Muscle of leg (tissue), 11 donors: ENCODE measurements around the gene GBX2. TPM values are rescaled to one million over a fixed set of nuclear protein-coding genes. Genes with fewer than 3 reads are reported as not detected.

ENCODE experiments used
- DNase-seq: peaks from one replicate; pipeline ENCODE4 v3.0.0; 2013
- H3K27ac ChIP-seq: one replicate; pipeline ENCODE4 v1.5.1; 2013; ENCODE audit warnings: mild to moderate bottlenecking, low read length, control low read depth
- H3K27me3 ChIP-seq: one replicate; pipeline ENCODE4 v1.6.1; 2013; ENCODE audit warnings: low read length; ENCODE audit not compliant: control insufficient read depth, insufficient read depth
- H3K36me3 ChIP-seq: one replicate; pipeline ENCODE4 v1.6.1; 2013; ENCODE audit warnings: low read length; ENCODE audit not compliant: control insufficient read depth, insufficient read depth
- H3K4me1 ChIP-seq: one replicate; pipeline ENCODE4 v1.6.1; 2013; ENCODE audit warnings: low read length; ENCODE audit not compliant: control insufficient read depth, insufficient read depth
- H3K4me3 ChIP-seq: one replicate; pipeline ENCODE4 v1.5.1; 2013; ENCODE audit warnings: low read length, control low read depth
- H3K9me3 ChIP-seq: replicated peaks from 2 replicates; pipeline ENCODE4 v1.6.1; 2013; ENCODE audit warnings: low read depth, low read length; ENCODE audit not compliant: control insufficient read depth
- WGBS: methylation state at CpG from one replicate; pipeline ENCODE4 v1.1.5; 2013; ENCODE audit warnings: missing lambda C conversion rate; ENCODE audit not compliant: insufficient coverage; 5-methylcytosine and 5-hydroxymethylcytosine counted together
- polyA plus RNA-seq, 8 donors: library from polyadenylated mRNA; unstranded; fragments of 120-200 nt; gene quantifications; one replicate each; pipeline versions ENCODE4 v1.2.1 to v1.2.3, GENCODE V29; 2013; ENCODE audit warnings: inconsistent platforms in 1 of 8, low replicate concordance in 1 of 8; ENCODE audit not compliant: insufficient read length in 8 of 8, insufficient read depth in 1 of 8
- total RNA-seq: library from RNA; stranded (reverse); fragments of 120-200 nt; gene quantifications from one replicate; pipeline ENCODE4 v1.2.4, GENCODE V29; 2013

Gene GBX2
- total and polyA plus RNA-seq, 9 donors, result 0.10 to 0.15 (median 0.14) TPM; not detected in 6

GRCh38 chr2:236209535-236209934 lies 41.3 kb upstream of the GBX2 start:
- Histone ChIP-seq H3K4me1 (no peaks in the 10 kb centered on the region), H3K27ac (no peak overlapping the region), H3K27me3 (peaks cover 41% of the 10 kb centered on the region), H3K9me3 (peaks cover 6% of the 10 kb centered on the region), H3K4me3 (no peak overlapping the region), H3K36me3 (no peaks in the 10 kb centered on the region)
- 52% methylated on average over 6 of the region's 6 CpGs for WGBS
- no peak for DNase-seq

GRCh38 chr2:236208019-236208926 lies 40.1 kb upstream of the GBX2 start:
- 54% methylated on average over 21 of the region's 28 CpGs for WGBS
- no peaks in the 10 kb centered on the region for H3K36me3 ChIP-seq
- H3K9me3 ChIP-seq, result peaks cover 6% of the 10 kb centered on the region
- peaks cover 33% of the 10 kb centered on the region for H3K27me3 ChIP-seq
- H3K27ac ChIP-seq, result no peak overlapping the region
- H3K4me3 ChIP-seq, result no peak overlapping the region
- H3K4me1 ChIP-seq, result no peaks in the 10 kb centered on the region
- DNase-seq, result no peak

- H3K36me3 ChIP-seq, result no peaks in the 10 kb centered on the region
- DNase-seq, result no peak
- H3K4me3 ChIP-seq, result no peak overlapping the region
Measured at GRCh38 chr2:236207472-236207871, 39.3 kb upstream of the GBX2 start.

GRCh38 chr2:236205867-236206645 lies 37.9 kb upstream of the GBX2 start:
- DNase-seq, result no peak
- no peaks in the 10 kb centered on the region for H3K36me3 ChIP-seq
- H3K9me3 ChIP-seq, result peaks cover 6% of the 10 kb centered on the region
- no peak overlapping the region for H3K27ac ChIP-seq
- peaks cover 19% of the 10 kb centered on the region for H3K27me3 ChIP-seq
- H3K4me1 ChIP-seq, result no peaks in the 10 kb centered on the region
- no peak overlapping the region for H3K4me3 ChIP-seq
- WGBS, result 88% methylated on average over 1 of the region's 2 CpGs

More at GRCh38 chr2:236207472-236207871, 39.3 kb upstream of the GBX2 start:
- peaks cover 6% of the 10 kb centered on the region for H3K9me3 ChIP-seq
- H3K27me3 ChIP-seq, result peaks cover 30% of the 10 kb centered on the region
- H3K4me1 ChIP-seq, result no peaks in the 10 kb centered on the region
- no peak overlapping the region for H3K27ac ChIP-seq
- WGBS, result 91% methylated on average over 9 of the region's 11 CpGs

GRCh38 chr2:236204953-236205352 lies 36.8 kb upstream of the GBX2 start:
- no peak overlapping the region for H3K4me3 ChIP-seq
- no peaks in the 10 kb centered on the region for H3K4me1 ChIP-seq
- no peak for DNase-seq
- peaks cover 6% of the 10 kb centered on the region for H3K9me3 ChIP-seq
- WGBS, result 100% methylated on average over 3 of the region's 5 CpGs
- H3K36me3 ChIP-seq, result no peaks in the 10 kb centered on the region
- H3K27me3 ChIP-seq, result peaks cover 15% of the 10 kb centered on the region
- H3K27ac ChIP-seq, result no peak overlapping the region

GRCh38 chr2:236200378-236200777 lies 32.2 kb upstream of the GBX2 start:
- peaks cover 2% of the 10 kb centered on the region for H3K9me3 ChIP-seq
- H3K4me3 ChIP-seq, result no peak overlapping the region
- 38% methylated on average over 2 of the region's 7 CpGs for WGBS
- no peaks in the 10 kb centered on the region for H3K27me3 ChIP-seq
- H3K27ac ChIP-seq, result no peak overlapping the region
- no peaks in the 10 kb centered on the region for H3K4me1 ChIP-seq
- DNase-seq, result no peak
- no peaks in the 10 kb centered on the region for H3K36me3 ChIP-seq

- H3K4me3 ChIP-seq, result no peak overlapping the region
- WGBS, result 77% methylated on average over 4 of the region's 7 CpGs
- no peaks in the 10 kb centered on the region for H3K36me3 ChIP-seq
- H3K27me3 ChIP-seq, result no peaks in the 10 kb centered on the region
- H3K9me3 ChIP-seq, result no peaks in the 10 kb centered on the region
- H3K4me1 ChIP-seq, result no peaks in the 10 kb centered on the region
- no peak for DNase-seq
- no peak overlapping the region for H3K27ac ChIP-seq
Measured at GRCh38 chr2:236196366-236196765, 28.2 kb upstream of the GBX2 start.

GRCh38 chr2:236195726-236196125 lies 27.5 kb upstream of the GBX2 start:
- H3K36me3 ChIP-seq, result no peaks in the 10 kb centered on the region
- no peaks in the 10 kb centered on the region for H3K9me3 ChIP-seq
- H3K27me3 ChIP-seq, result no peaks in the 10 kb centered on the region
- 81% methylated on average over 12 of the region's 12 CpGs for WGBS
- H3K4me1 ChIP-seq, result no peaks in the 10 kb centered on the region
- DNase-seq, result no peak
- no peak overlapping the region for H3K4me3 ChIP-seq
- no peak overlapping the region for H3K27ac ChIP-seq

- Histone ChIP-seq H3K4me3 (no peak overlapping the region), H3K27ac (no peak overlapping the region), H3K36me3 (no peaks in the 10 kb centered on the region), H3K27me3 (no peaks in the 10 kb centered on the region), H3K4me1 (no peaks in the 10 kb centered on the region), H3K9me3 (no peaks in the 10 kb centered on the region)
- DNase-seq, result no peak
- 90% methylated on average over 11 of the region's 12 CpGs for WGBS
Measured at GRCh38 chr2:236194786-236195185, 26.6 kb upstream of the GBX2 start.

- H3K27me3 ChIP-seq, result no peaks in the 10 kb centered on the region
- DNase-seq, result no peak
- no peak overlapping the region for H3K4me3 ChIP-seq
- no peak overlapping the region for H3K27ac ChIP-seq
- no peaks in the 10 kb centered on the region for H3K9me3 ChIP-seq
- H3K36me3 ChIP-seq, result no peaks in the 10 kb centered on the region
- H3K4me1 ChIP-seq, result no peaks in the 10 kb centered on the region
- WGBS, result 56% methylated on average over 6 of the region's 10 CpGs
Measured at GRCh38 chr2:236193026-236193425, 24.8 kb upstream of the GBX2 start.
